SK-N-SH (cell line): ENCODE results near the gene FBXW11. TPM values are rescaled to one million over a fixed set of nuclear protein-coding genes. Genes with fewer than 3 reads are reported as not detected.

Experiments
- CTCF ChIA-PET: fragments of 300-600, 350-600 bp; formaldehyde crosslinking; extraction: SDS; loops from one replicate; lab custom pipeline; 2021; lab: Yijun Ruan, JAX
- POLR2A ChIA-PET: fragments of 350-600 bp; sonication (Branson Sonifier 250); formaldehyde crosslinking; extraction: SDS; loops from one replicate; lab custom pipeline; 2020; ENCODE audit warnings: antibody characterized with exemption, inconsistent platforms; lab: Yijun Ruan, JAX
- DNase-seq: peaks from one replicate; pipeline ENCODE4 v3.0.0; 2012
- H2AFZ ChIP-seq: fragments of 200-600 bp; sonication (generic); 2 replicates; pipeline ENCODE4 v1.8.1; 2016; ENCODE audit warnings: antibody characterized with exemption, mild to moderate bottlenecking, low read depth
- H3F3A ChIP-seq: fragments of 200-600 bp; sonication (generic); replicated peaks from 2 replicates; pipeline ENCODE3; 2016; ENCODE audit warnings: antibody characterized with exemption, mild to moderate bottlenecking; ENCODE audit not compliant: insufficient read depth
- H3K27ac ChIP-seq, 2 experiments: fragments of 200-500 bp in 1 of 2; fragments of 200-600 bp in 1 of 2; sonication (Bioruptor generic) in 1 of 2; sonication (generic), shearing (Covaris generic) in 1 of 2; 2 replicates each; pipeline versions ENCODE4 v1.5.1 to v1.6.1; 2014 to 2016; ENCODE audit warnings: low read depth in 2 of 2, inconsistent platforms in 1 of 2, low read length in 1 of 2, mild to moderate bottlenecking in 1 of 2, mixed read lengths in 1 of 2
- H3K27me3 ChIP-seq: fragments of 200-600 bp; sonication (generic), shearing (Covaris generic); 2 replicates; pipeline ENCODE4 v1.6.1; 2016; ENCODE audit warnings: mixed run types; ENCODE audit not compliant: insufficient read depth
- H3K36me3 ChIP-seq, 2 experiments: fragments of 200-500 bp in 1 of 2; fragments of 200-600 bp in 1 of 2; sonication (Bioruptor generic) in 1 of 2; sonication (generic) in 1 of 2; replicated peaks in 1 of 2; 2 replicates each; pipeline versions ENCODE3 to v1.5.1; 2014 to 2016; ENCODE audit warnings: low read length in 1 of 2, mild to moderate bottlenecking in 1 of 2; ENCODE audit not compliant: insufficient read depth in 2 of 2, control insufficient read depth in 1 of 2
- H3K4me1 ChIP-seq, 2 experiments: fragments of 200-500 bp in 1 of 2; fragments of 200-600 bp in 1 of 2; sonication (Bioruptor generic) in 1 of 2; sonication (generic), shearing (Covaris generic) in 1 of 2; 2 replicates each; pipeline versions ENCODE4 v1.5.1 to v1.6.1; 2014 to 2016; ENCODE audit warnings: low read depth in 1 of 2, low read length in 1 of 2, mixed run types in 1 of 2; ENCODE audit not compliant: insufficient read depth in 2 of 2, control insufficient read depth in 1 of 2
- H3K4me2 ChIP-seq: fragments of 200-600 bp; sonication (generic), shearing (Covaris generic); 2 replicates; pipeline ENCODE4 v1.6.1; 2017; ENCODE audit warnings: mixed run types
- H3K4me3 ChIP-seq, 2 experiments: fragments of 200-500 bp in 1 of 2; fragments of 200-600 bp in 1 of 2; sonication (Bioruptor generic) in 1 of 2; sonication (generic), shearing (Covaris generic) in 1 of 2; 2 replicates each; pipeline versions ENCODE4 v1.5.1 to v1.8.1; 2014 to 2016; ENCODE audit warnings: low read depth in 2 of 2, inconsistent platforms in 1 of 2, low read length in 1 of 2, mild to moderate bottlenecking in 1 of 2, mixed read lengths in 1 of 2, moderate library complexity in 1 of 2
- H3K79me2 ChIP-seq: fragments of 200-600 bp; sonication (generic); 2 replicates; pipeline ENCODE4 v1.8.1; 2017; ENCODE audit warnings: mild to moderate bottlenecking; ENCODE audit not compliant: insufficient read depth
- H3K9ac ChIP-seq: fragments of 200-600 bp; sonication (generic); 2 replicates; pipeline ENCODE4 v1.6.1; 2017; ENCODE audit warnings: mixed run types
- H3K9me2 ChIP-seq: fragments of 200-600 bp; sonication (generic); 2 replicates; pipeline ENCODE4 v1.6.1; 2017; ENCODE audit warnings: mixed run types
- H3K9me3 ChIP-seq: fragments of 200-600 bp; sonication (generic); 2 replicates; pipeline ENCODE4 v1.6.1; 2017; ENCODE audit warnings: mixed run types, mild to moderate bottlenecking, moderate library complexity
- H4K20me1 ChIP-seq: fragments of 200-600 bp; sonication (generic); 2 replicates; pipeline ENCODE4 v1.6.1; 2017; ENCODE audit warnings: mild to moderate bottlenecking, mixed run types; ENCODE audit not compliant: insufficient read depth
- CTCF ChIP-seq: fragments of 200-600 bp; sonication (generic); IDR thresholded peaks from 2 replicates; pipeline ENCODE4 v1.6.1; 2017; ENCODE audit warnings: antibody characterized with exemption, mild to moderate bottlenecking, moderate library complexity
- ELF1 ChIP-seq: IDR thresholded peaks from 2 replicates; pipeline ENCODE4 v1.4.0; 2012
- EP300 ChIP-seq, 2 experiments: IDR thresholded peaks; 2 replicates each; pipeline versions ENCODE4 v1.4.0 to v1.6.1; 2012; ENCODE audit warnings: borderline replicate concordance in 1 of 2, low read depth in 1 of 2, low read length in 1 of 2
- FOSL2 ChIP-seq: IDR thresholded peaks from 2 replicates; pipeline ENCODE4 v1.4.0; 2012; ENCODE audit warnings: low read depth, mild to moderate bottlenecking, moderate library complexity, borderline replicate concordance
- FOXJ3 ChIP-seq: sonication (generic); formaldehyde crosslinking; IDR thresholded peaks from 2 replicates; pipeline ENCODE4 v1.5.1; 2020; ENCODE audit warnings: mild to moderate bottlenecking, missing genetic modification reagents
- GABPA ChIP-seq: IDR thresholded peaks from 2 replicates; pipeline ENCODE4 v1.4.0; 2012; ENCODE audit warnings: low read depth, mild to moderate bottlenecking
- IRF3 ChIP-seq: fragments of 150-350 bp; IDR thresholded peaks from 2 replicates; pipeline ENCODE4 v1.6.1; 2016; ENCODE audit warnings: mild to moderate bottlenecking, low read depth, low read length
- JUND ChIP-seq: IDR thresholded peaks from 2 replicates; pipeline ENCODE4 v1.4.0; 2012
- MAX ChIP-seq: IDR thresholded peaks from 2 replicates; pipeline ENCODE4 v1.4.0; 2012; ENCODE audit warnings: low read depth
- MEF2A ChIP-seq: IDR thresholded peaks from 2 replicates; pipeline ENCODE4 v1.4.0; 2012; ENCODE audit warnings: low read depth, borderline replicate concordance
- MXI1 ChIP-seq: IDR thresholded peaks from 2 replicates; pipeline ENCODE4 v1.6.1; 2012; ENCODE audit warnings: mild to moderate bottlenecking, low read depth, low read length, improper control_type of control experiment
- PBX3 ChIP-seq: IDR thresholded peaks from 2 replicates; pipeline ENCODE4; 2012
- REST ChIP-seq: IDR thresholded peaks from 2 replicates; pipeline ENCODE4 v1.6.1; 2012; ENCODE audit warnings: mild to moderate bottlenecking, low read depth, low read length, moderate library complexity
- SIN3A ChIP-seq: IDR thresholded peaks from 2 replicates; pipeline ENCODE4 v1.6.1; 2012; ENCODE audit warnings: low read depth, mild to moderate bottlenecking, low read length, moderate library complexity, borderline replicate concordance
- TCF12 ChIP-seq: IDR thresholded peaks from 2 replicates; pipeline ENCODE4 v1.4.0; 2012
- TEAD4 ChIP-seq: IDR thresholded peaks from 2 replicates; pipeline ENCODE4 v1.4.0; 2012; ENCODE audit warnings: mild to moderate bottlenecking, borderline replicate concordance; ENCODE audit not compliant: insufficient read depth
- USF1 ChIP-seq: IDR thresholded peaks from 2 replicates; pipeline ENCODE4 v1.4.0; 2012; ENCODE audit warnings: low read depth, borderline replicate concordance
- WGBS: methylation state at CpG from one replicate; pipeline ENCODE4 v1.1.6; 2017; ENCODE audit warnings: low lambda C conversion rate; 5-methylcytosine and 5-hydroxymethylcytosine counted together
- polyA plus RNA-seq, 3 experiments: library from polyadenylated mRNA; depleted of rRNA; stranded (reverse); fragments of >200 nt; gene quantifications; 2 replicates each; pipeline ENCODE4 v1.2.3, GENCODE V29; 2012

Gene FBXW11
- polyA plus RNA-seq, 1 of the 3 experiments (the other 2 are of a cell fraction), result 37.5 TPM

GRCh38 chr5:171834461-171834860, 172.0 kb downstream of the FBXW11 start (continued):
- TF ChIP-seq USF1, result no peak
- TF ChIP-seq FOXJ3 (CRISPR knock-in tag), result no peak
- TF ChIP-seq ELF1, result no peak

- Histone ChIP-seq H3K9me3 (no peaks in the 10 kb centered on the region; the same call in 1 of the 2 replicates), H3K27ac (no peak overlapping the region), H4K20me1 (no peaks in the 10 kb centered on the region), H3K36me3 (no peaks in the 10 kb centered on the region), H3K27me3 (no peaks in the 10 kb centered on the region), H2AFZ (no peak overlapping the region), H3F3A (no peaks in the 10 kb centered on the region), H3K9me2 (no peaks in the 10 kb centered on the region), H3K4me2 (no peak overlapping the region), H3K9ac (no peak overlapping the region), H3K4me3 (no peak overlapping the region), H3K4me1 (no peaks in the 10 kb centered on the region), H3K79me2 (no peaks in the 10 kb centered on the region)
- CTCF ChIA-PET, result interaction anchor here (1.1 kb wide), 1 partner anchor 80 kb away, joined by 3 read pairs; no protein-coding TSS in a partner anchor
- peak; percentile 38 for DNase-seq
- POLR2A ChIA-PET, result no interaction called here
- 17% methylated on average over 2 of the region's 2 CpGs for WGBS
- TF ChIP-seq MAX (no peak), PBX3 (no peak), EP300 (IDR thresholded peaks at IDR 0.05; ENCODE audit: borderline replicate concordance in 1 of 2, low read depth in 1 of 2, low read length in 1 of 2) (no peak)
These were observed 173.7 kb downstream of the FBXW11 start for GRCh38 chr5:171832775-171833174.

- H3K27ac ChIP-seq, result no peak overlapping the region
- no peak overlapping the region for H2AFZ ChIP-seq
- no peaks in the 10 kb centered on the region for H3K36me3 ChIP-seq
- H3K9ac ChIP-seq, result no peak overlapping the region
- no peaks in the 10 kb centered on the region for H3K79me2 ChIP-seq
- CTCF ChIA-PET, result no interaction called here
- POLR2A ChIA-PET, result no interaction called here
- whole genome bisulfite sequencing, result 4% methylated on average over 1 of the region's 1 CpG
- H3K4me1 ChIP-seq, result no peaks in the 10 kb centered on the region
- no peak overlapping the region for H3K4me2 ChIP-seq
- H4K20me1 ChIP-seq, result no peaks in the 10 kb centered on the region
- H3F3A ChIP-seq, result no peaks in the 10 kb centered on the region
- DNase-seq, result no peak
- H3K9me2 ChIP-seq, result no peaks in the 10 kb centered on the region
- no peak overlapping the region for H3K4me3 ChIP-seq
- no peaks in the 10 kb centered on the region; the same call in 1 of the 2 replicates for H3K9me3 ChIP-seq
- no peaks in the 10 kb centered on the region for H3K27me3 ChIP-seq
- no peak for TF ChIP-seq TEAD4
- TF ChIP-seq TCF12, result no peak
- no peak for TF ChIP-seq SIN3A
- TF ChIP-seq REST, result no peak
- TF ChIP-seq JUND, result no peak
- TF ChIP-seq IRF3, result no peak
- TF ChIP-seq ELF1, result no peak
- no peak for TF ChIP-seq FOSL2
- TF ChIP-seq CTCF, result no peak
- TF ChIP-seq GABPA, result no peak
- no peak for TF ChIP-seq MEF2A
- no peak for TF ChIP-seq EP300 (IDR thresholded peaks at IDR 0.05; ENCODE audit: borderline replicate concordance in 1 of 2, low read depth in 1 of 2, low read length in 1 of 2)
- TF ChIP-seq MXI1, result no peak
These were observed 175.8 kb downstream of the FBXW11 start for GRCh38 chr5:171830686-171831085.
